ENCODE results near the gene PYURF. TPM values are rescaled to one million over a fixed set of nuclear protein-coding genes. Genes with fewer than 3 reads are reported as not detected.

Gene PYURF
- total RNA-seq, 1 experiment from 2014 or later = 37.6 TPM

- TF ChIP-seq POLR2AphosphoS5 (IDR thresholded peaks at IDR 0.05; ENCODE audit: low read depth, low read length) = no peak
- no peak for TF ChIP-seq SIN3A (IDR thresholded peaks at IDR 0.05; ENCODE audit: borderline replicate concordance, insufficient read depth, low read depth, low read length)
- TF ChIP-seq CTCF (IDR thresholded peaks at IDR 0.05) = no peak
- no peak for TF ChIP-seq REST (IDR thresholded peaks at IDR 0.05; ENCODE audit: insufficient read depth in 1 of 2, low read depth in 2 of 2, low read length in 1 of 2)
- TF ChIP-seq TCF7L2 (IDR thresholded peaks at IDR 0.05; ENCODE audit: low read depth, low read length) = no peak
- no peaks in the 10 kb centered on the region for H3K4me1 ChIP-seq (ENCODE audit: control insufficient read depth, insufficient read depth, low read length)
- ChIA-PET POLR2A (no interaction called here), CTCF (no interaction called here)
- no peaks in the 10 kb centered on the region for H3K36me3 ChIP-seq (ENCODE audit: control insufficient read depth, insufficient read depth, low read length)
- no peak overlapping the region for H3K27ac ChIP-seq (ENCODE audit: low read length)
- intact Hi-C loops (cut with micrococcal nuclease; ENCODE audit: unreplicated experiment) = no loop called here
- DNase-seq (ENCODE audit: low read depth, low spot score) (no peak), ATAC-seq (no peak)
- no peaks in the 10 kb centered on the region for H3K27me3 ChIP-seq (ENCODE audit: control insufficient read depth, insufficient read depth, low read length)
- no TSS peak for BruUV-seq (replicated peaks)
- in situ Hi-C loops (cut with HindIII; ENCODE audit: low pct_unique_long_range_greater_than_20kb, low sequenced_read_pairs) = no loop called here
- H3K4me3 ChIP-seq (ENCODE audit: low read depth in 2 of 2, low read length in 2 of 2) = no peak overlapping the region
- no peaks in the 10 kb centered on the region for H3K9me3 ChIP-seq (ENCODE audit: control insufficient read depth, insufficient read depth, low read depth, low read length)
Measured at GRCh38 chr4:88567591-88567990, 44.0 kb upstream of the PYURF start.

- no TSS peak for BruUV-seq (replicated peaks)
- Histone ChIP-seq H3K9me3 (ENCODE audit: control insufficient read depth, insufficient read depth, low read depth, low read length) (no peaks in the 10 kb centered on the region), H3K36me3 (ENCODE audit: control insufficient read depth, insufficient read depth, low read length) (no peaks in the 10 kb centered on the region), H3K4me1 (ENCODE audit: control insufficient read depth, insufficient read depth, low read length) (no peaks in the 10 kb centered on the region), H3K27ac (ENCODE audit: low read length) (no peak overlapping the region), H3K4me3 (ENCODE audit: low read depth in 2 of 2, low read length in 2 of 2) (no peak overlapping the region), H3K27me3 (ENCODE audit: control insufficient read depth, insufficient read depth, low read length) (no peaks in the 10 kb centered on the region)
- intact Hi-C loops (cut with micrococcal nuclease; ENCODE audit: unreplicated experiment) (no loop called here), in situ Hi-C loops (cut with HindIII; ENCODE audit: low pct_unique_long_range_greater_than_20kb, low sequenced_read_pairs) (no loop called here)
- ChIA-PET POLR2A (no interaction called here), CTCF (no interaction called here)
- ATAC-seq = no peak
- TF ChIP-seq CTCF (IDR thresholded peaks at IDR 0.05) (no peak), POLR2AphosphoS5 (IDR thresholded peaks at IDR 0.05; ENCODE audit: low read depth, low read length) (no peak), SIN3A (IDR thresholded peaks at IDR 0.05; ENCODE audit: borderline replicate concordance, insufficient read depth, low read depth, low read length) (no peak), REST (IDR thresholded peaks at IDR 0.05; ENCODE audit: insufficient read depth in 1 of 2, low read depth in 2 of 2, low read length in 1 of 2) (no peak), TCF7L2 (IDR thresholded peaks at IDR 0.05; ENCODE audit: low read depth, low read length) (no peak)
- no peak for DNase-seq (ENCODE audit: low read depth, low spot score)
Measured at GRCh38 chr4:88549815-88550214, 26.2 kb upstream of the PYURF start.

Measured in Panc1 (cell line).